Stimulated activated naive B cell treated with anti-CD40 and anti-IgM and Interleukin-4, amounts not matched to agents 10 μg/mL and 1 μg/mL and 100 μg/mL, for 72 hours (primary cell): ENCODE measurements around the gene CRLF1.

Source experiments
- ATAC-seq, 2 donors: fragments of 150-1000 bp; cut with Tn5 transposase; replicated peaks; 2 replicates each; pipeline ENCODE4 v1.10.0; 2021; ENCODE audit warnings: moderate library complexity in 1 of 2
- DNase-seq: peaks from one replicate; pipeline ENCODE4 v3.0.0; 2021
- H3K27ac Mint-ChIP-seq: one replicate; pipeline ENCODE4 v1.8.0; 2022; ENCODE audit warnings: mild to moderate bottlenecking, mixed read lengths
- H3K27me3 Mint-ChIP-seq, 2 donors: one replicate each; pipeline ENCODE4 v1.8.0; 2022; ENCODE audit warnings: mixed read lengths in 2 of 2
- H3K36me3 Mint-ChIP-seq, 2 donors: one replicate each; pipeline ENCODE4 v1.8.0; 2022; ENCODE audit warnings: mixed read lengths in 2 of 2, mild to moderate bottlenecking in 1 of 2
- H3K4me1 Mint-ChIP-seq, 2 donors: one replicate each; pipeline ENCODE4 v1.8.0; 2022; ENCODE audit warnings: mixed read lengths in 2 of 2, mild to moderate bottlenecking in 1 of 2
- H3K4me3 Mint-ChIP-seq, 2 donors: one replicate each; pipeline ENCODE4 v1.8.0; 2022; ENCODE audit warnings: mild to moderate bottlenecking in 2 of 2, mixed read lengths in 2 of 2, moderate library complexity in 1 of 2
- H3K9me3 Mint-ChIP-seq, 2 donors: one replicate each; pipeline ENCODE4 v1.8.0; 2022; ENCODE audit warnings: mixed read lengths in 2 of 2, mild to moderate bottlenecking in 1 of 2

CRLF1 gene

DNA sequence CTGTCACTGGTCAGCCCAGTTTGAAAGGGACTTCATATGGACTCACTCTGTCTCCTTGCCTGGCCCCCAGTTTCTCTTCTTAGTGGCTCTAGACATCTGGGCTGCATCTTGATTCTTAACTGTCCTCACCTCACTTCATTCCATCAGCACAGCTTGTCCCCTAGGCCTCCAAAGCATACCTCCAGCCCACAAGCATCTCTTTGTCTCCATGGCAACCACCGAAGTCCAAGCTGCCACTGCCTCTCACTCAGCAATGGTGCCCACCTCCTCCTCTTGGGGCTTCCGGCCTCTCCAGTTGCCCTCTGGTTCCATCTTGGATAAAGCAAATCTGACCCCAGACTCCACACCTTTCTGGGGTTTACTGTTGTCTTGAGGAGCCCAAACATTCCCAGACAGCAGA is 20.3 kb upstream of the CRLF1 start:
- no peak overlapping the region for H3K27ac Mint-ChIP-seq
- peaks cover 0 to 2% of the 10 kb centered on the region in 2 donors for H3K4me1 Mint-ChIP-seq
- no peak for ATAC-seq
- DNase-seq: no peak
- no peak overlapping the region for H3K4me3 Mint-ChIP-seq
- peaks cover 11 to 28% of the 10 kb centered on the region in 2 donors for H3K27me3 Mint-ChIP-seq
- peaks cover 0 to 3% of the 10 kb centered on the region in 2 donors for H3K9me3 Mint-ChIP-seq
- peaks cover 0 to 2% of the 10 kb centered on the region in 2 donors for H3K36me3 Mint-ChIP-seq

DNA sequence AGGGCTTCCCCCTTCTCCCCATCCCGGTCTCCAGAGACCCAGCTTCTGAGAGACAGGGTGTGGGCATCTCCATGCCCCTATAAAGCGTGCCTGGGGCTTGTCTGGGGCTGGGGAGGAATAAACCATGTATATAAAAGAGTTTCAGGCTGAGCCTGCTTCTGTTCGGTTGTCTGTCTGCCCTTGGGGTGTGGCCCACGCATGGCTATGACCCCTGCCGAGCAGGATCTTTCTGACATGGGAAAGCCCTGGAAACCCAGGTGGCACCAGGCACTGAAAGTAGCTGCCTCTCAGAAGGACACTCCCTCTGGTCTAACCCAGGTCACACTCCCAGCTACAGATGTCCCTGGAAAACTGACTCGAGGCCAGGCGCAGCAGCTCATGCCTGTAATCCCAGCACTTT is 14.3 kb upstream of the CRLF1 start:
- no peaks in the 10 kb centered on the region for H3K4me1 Mint-ChIP-seq
- DNase-seq (no peak), ATAC-seq (no peak)
- H3K9me3 Mint-ChIP-seq: no peaks in the 10 kb centered on the region
- H3K4me3 Mint-ChIP-seq: no peak overlapping the region
- no peak overlapping the region for H3K27ac Mint-ChIP-seq
- H3K27me3 Mint-ChIP-seq: peaks cover 33 to 41% of the 10 kb centered on the region in 2 donors
- no peaks in the 10 kb centered on the region for H3K36me3 Mint-ChIP-seq

DNA sequence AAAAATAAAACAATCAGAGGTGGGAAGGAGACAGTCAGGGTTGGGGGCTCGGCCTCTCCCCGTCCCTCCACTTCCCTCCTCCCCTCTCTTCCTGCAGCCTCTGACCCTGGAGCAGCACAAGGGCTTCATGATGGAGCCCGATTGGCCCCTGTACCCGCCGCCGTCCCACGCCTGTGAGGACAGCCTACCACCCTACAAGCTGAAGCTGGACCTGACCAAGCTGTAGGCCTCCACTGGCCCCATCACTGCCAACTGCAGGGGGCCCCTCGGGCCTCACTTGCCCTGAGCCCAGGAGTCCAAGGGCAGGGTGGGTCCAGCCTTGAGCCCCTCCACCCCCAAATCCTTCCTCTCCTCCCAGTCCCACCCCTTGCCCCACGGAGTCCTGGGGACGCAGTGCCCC is 13.7 kb upstream of the CRLF1 start:
- H3K4me1 Mint-ChIP-seq: no peaks in the 10 kb centered on the region
- H3K36me3 Mint-ChIP-seq: no peaks in the 10 kb centered on the region
- no peak for DNase-seq
- H3K9me3 Mint-ChIP-seq: no peaks in the 10 kb centered on the region
- H3K27ac Mint-ChIP-seq: no peak overlapping the region
- no peak for ATAC-seq
- no peak overlapping the region for H3K4me3 Mint-ChIP-seq
- H3K27me3 Mint-ChIP-seq: peaks cover 36 to 46% of the 10 kb centered on the region in 2 donors

DNA sequence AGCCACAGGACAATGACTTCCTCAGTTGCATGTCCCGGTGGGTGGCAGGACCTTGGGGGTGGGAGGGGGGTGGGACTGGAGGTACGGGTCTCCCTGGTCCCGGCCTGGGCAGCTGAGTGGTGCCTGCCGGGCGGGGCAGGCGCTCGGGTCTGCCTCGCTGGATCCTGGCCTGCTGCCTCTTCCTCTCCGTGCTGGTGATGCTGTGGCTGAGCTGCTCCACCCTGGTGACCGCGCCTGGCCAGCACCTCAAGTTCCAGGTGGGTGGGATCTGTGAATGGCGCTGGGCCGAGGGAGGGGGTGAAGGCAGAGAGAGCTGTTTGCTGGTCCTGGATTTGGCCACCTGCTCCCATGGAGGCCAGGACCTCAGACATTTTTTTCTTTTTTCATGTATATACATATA is 11.6 kb upstream of the CRLF1 start:
- Mint-ChIP-seq H3K27me3 (peaks cover 57 to 65% of the 10 kb centered on the region in 2 donors), H3K36me3 (no peaks in the 10 kb centered on the region), H3K4me3 (no peak overlapping the region), H3K27ac (no peak overlapping the region), H3K9me3 (no peaks in the 10 kb centered on the region), H3K4me1 (peaks cover 6 to 8% of the 10 kb centered on the region in 2 donors)
- DNase-seq: no peak
- ATAC-seq: no peak

DNA sequence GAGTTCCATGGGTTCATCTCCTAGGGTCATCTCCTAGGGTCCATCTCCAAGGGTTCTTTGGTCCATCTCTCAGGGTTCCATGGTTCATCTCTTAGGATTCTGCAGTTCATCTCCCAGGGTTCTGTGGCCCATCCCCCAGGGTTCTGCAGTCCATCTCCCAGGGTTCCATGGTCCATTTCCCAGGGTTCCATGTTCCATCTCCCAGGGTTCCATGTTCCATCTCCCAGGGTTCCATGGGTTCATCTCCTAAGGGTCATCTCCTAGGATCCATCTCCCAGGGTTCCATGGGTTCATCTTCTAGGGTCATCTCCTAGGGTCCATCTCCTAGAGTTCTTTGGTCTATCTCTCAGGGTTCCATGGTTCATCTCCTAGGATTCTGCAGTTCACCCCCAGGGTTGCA is 11.0 kb upstream of the CRLF1 start:
- ATAC-seq (no peak), DNase-seq (no peak)
- peaks cover 59 to 64% of the 10 kb centered on the region in 2 donors for H3K27me3 Mint-ChIP-seq
- H3K9me3 Mint-ChIP-seq: no peaks in the 10 kb centered on the region
- no peak overlapping the region for H3K4me3 Mint-ChIP-seq
- no peak overlapping the region for H3K27ac Mint-ChIP-seq
- H3K4me1 Mint-ChIP-seq: peaks cover 7 to 13% of the 10 kb centered on the region in 2 donors
- no peaks in the 10 kb centered on the region for H3K36me3 Mint-ChIP-seq

DNA sequence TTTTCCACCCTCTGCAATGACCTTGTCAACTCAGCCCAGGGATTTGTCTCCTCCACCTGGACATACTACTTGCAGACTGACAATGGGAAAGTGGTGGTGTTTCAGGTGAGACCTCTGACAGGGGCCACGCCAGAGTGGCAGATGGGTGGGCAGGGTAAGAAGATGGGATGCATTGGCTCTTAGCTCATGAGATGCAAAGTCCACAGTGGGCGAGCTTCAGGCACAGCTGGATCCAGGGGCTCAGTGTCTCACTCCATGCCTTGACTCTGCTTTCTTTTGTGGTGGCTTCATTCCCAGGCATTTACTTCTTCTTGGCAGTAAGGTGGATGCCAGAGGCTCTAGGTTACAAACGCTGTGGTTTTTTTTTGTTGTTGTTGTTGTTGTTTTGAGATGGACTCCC is 9.4 kb upstream of the CRLF1 start:
- H3K9me3 Mint-ChIP-seq: no peaks in the 10 kb centered on the region
- no peak overlapping the region for H3K4me3 Mint-ChIP-seq
- H3K36me3 Mint-ChIP-seq: no peaks in the 10 kb centered on the region
- H3K27ac Mint-ChIP-seq: no peak overlapping the region
- peaks cover 66 to 73% of the 10 kb centered on the region in 2 donors for H3K27me3 Mint-ChIP-seq
- DNase-seq: no peak
- H3K4me1 Mint-ChIP-seq: peaks cover 16 to 24% of the 10 kb centered on the region in 2 donors
- ATAC-seq: no peak

DNA sequence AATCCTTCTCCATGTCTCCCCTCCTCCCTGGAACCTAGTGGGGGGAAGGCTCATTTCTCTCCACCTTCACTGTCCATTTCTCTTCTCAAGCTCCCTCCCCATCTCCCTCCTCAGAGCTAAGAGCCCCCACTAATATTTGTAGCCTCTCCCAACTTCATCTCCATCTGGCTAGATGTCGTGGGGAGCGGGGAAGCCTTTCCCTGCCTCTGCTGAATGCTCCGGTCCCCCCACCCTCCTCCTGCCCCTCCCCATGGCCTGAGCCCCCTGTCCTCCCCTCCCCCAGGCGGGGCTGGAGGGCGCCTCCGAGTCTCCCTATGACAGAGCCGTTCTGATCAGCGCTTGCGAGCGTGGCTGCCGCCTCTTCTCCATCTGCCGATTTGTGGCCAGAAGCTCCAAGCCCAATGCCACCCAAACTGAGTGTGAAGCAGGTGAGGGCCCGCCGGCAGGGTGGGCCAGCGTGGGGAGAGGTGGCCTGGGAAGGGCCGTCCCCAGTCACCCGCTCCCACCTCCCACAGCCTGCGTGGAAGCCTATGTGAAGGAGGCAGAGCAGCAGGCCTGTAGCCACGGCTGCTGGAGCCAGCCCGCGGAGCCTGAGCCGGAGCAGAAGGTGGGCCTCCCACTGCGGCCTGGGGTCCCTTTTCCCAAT is 7.1 kb upstream of the CRLF1 start:
- DNase-seq (no peak), ATAC-seq (peak in 1 of 2 donors; percentile 19)
- Mint-ChIP-seq H3K27me3 (peaks cover 82 to 87% of the 10 kb centered on the region in 2 donors), H3K36me3 (no peaks in the 10 kb centered on the region), H3K4me1 (peaks cover 18 to 28% of the 10 kb centered on the region in 2 donors), H3K9me3 (no peaks in the 10 kb centered on the region), H3K4me3 (peak overlapping the region; percentile 62 to 78), H3K27ac (peak overlapping the region; percentile 72)

DNA sequence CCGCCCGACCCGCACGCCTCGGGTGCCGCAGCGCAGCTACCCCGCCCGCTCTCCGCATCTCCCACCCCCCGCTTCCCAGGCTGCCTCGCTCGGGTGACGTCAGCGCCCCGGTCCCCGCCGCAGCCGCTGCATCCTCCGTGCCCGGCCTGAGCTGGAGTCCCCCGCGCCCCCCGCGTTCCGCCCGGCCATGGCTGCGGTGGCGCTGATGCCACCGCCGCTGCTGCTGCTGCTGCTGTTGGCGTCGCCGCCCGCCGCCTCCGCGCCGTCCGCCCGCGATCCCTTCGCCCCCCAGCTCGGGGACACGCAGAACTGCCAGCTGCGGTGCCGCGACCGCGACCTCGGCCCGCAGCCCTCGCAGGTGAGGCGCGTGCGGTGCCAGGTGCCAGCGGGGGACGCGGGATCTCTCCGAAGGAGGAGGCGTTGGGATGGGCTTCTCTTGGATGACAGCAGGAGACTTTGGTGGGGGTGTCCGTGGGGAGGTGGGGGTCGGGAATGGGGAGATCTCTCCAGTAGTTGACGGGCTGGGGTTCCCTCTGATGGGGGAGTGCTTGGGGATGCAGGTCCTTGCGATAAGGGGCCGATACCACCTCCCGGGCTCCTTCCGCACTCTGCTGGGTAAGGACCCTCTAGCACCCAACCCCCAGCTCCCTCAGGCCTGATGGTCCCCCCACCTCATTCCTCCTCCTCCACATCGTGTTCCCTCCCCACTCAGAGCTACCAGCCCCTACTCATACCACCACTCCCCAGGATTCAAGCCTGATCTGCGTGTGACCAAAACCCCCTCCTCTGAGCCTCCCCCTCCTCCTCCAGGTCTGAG is 6.4 kb upstream of the CRLF1 start, which contains the start of gene TMEM59L:
Gene TMEM59L (plus strand): TSS at position 99 of the 817 bp plus-strand sequence. CDS start 89 bp downstream, at position 188.
- no peak for DNase-seq
- H3K4me1 Mint-ChIP-seq: peaks cover 19 to 30% of the 10 kb centered on the region in 2 donors
- peak; percentile 36 to 49 for ATAC-seq
- H3K27me3 Mint-ChIP-seq: peaks cover 84 to 94% of the 10 kb centered on the region in 2 donors
- no peaks in the 10 kb centered on the region for H3K36me3 Mint-ChIP-seq
- peak within 1 kb of the TSS; percentile 72 for H3K27ac Mint-ChIP-seq
- no peaks in the 10 kb centered on the region for H3K9me3 Mint-ChIP-seq
- H3K4me3 Mint-ChIP-seq: peak within 1 kb of the TSS; percentile 78 to 82

DNA sequence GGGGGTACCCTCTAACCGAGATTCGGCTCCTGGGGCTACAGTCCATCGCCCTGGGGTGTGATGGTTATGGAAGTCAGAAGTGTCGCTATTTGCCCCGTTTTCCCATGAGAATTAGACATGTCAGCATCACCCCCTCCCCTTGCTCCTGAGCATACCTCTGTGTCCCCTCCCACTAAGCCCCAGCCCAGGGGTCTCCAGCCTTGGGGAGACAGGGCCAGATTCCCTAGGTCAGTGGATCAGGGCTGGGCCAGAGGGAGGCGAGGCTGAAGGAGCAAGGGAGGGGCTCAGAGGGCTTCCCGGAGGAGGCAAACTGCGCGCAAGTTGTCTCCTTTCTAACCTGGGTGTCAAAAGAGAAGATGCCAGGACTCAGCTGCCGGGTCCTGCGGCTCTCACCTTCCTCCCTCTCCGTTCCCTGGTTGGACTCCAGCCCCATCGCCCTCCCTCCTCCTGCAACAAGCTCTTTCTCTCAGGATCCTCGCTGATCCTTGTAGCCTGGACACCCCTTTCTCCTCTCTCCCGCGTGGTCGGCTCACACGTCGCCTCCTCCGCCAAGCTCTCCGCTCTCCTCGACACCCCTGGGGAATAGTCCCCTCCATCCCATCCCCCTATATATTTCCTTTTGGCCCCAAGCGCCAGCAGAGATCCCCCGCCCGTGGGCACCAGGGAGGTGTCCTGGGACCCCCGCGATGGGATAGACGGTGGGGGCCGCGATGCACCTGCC is 5.6 kb upstream of the CRLF1 start:
- Mint-ChIP-seq H3K27ac (peak overlapping the region; percentile 47), H3K4me1 (peaks cover 22 to 38% of the 10 kb centered on the region in 2 donors), H3K9me3 (no peaks in the 10 kb centered on the region), H3K27me3 (peaks cover 84 to 94% of the 10 kb centered on the region in 2 donors), H3K4me3 (peak overlapping the region; percentile 78 to 82), H3K36me3 (no peaks in the 10 kb centered on the region)
- DNase-seq (no peak), ATAC-seq (peak in 1 of 2 donors; percentile 33)

DNA sequence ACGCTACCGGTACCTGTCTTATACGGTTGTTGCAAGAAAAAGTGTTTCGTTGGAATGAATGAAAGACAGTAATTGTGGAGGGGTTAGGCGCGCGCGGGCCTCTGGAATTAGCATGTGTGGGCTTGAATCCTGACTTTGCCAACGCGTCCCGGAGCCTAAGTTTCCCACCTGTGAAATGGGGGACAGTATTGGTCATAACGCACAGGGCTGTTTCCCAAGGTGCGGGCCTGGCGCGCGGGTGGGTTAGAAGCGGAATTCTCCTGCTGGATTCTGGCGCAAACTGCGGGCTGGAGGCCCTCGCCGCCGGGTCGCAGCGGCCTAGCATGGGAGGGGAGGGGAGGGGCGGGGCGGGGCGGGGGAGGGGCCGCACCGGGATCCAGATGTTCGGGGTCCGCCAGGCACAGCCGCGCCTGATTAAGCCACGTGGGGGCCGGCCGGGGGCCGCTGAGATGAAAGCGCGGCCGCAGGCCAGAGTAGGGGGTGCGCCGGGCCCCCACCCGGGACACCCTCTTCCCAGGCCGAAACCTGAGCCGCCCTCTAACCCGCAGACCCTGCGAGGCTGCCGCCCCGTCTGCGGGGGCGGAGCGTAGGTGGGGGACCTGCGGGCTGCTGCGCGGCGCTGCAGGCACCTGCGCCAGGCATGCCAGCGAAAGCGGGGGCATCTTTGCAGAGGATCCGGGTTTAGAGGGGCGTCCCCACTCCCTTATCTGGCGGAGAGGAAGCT is 4.9 kb upstream of the CRLF1 start:
- no peaks in the 10 kb centered on the region for H3K9me3 Mint-ChIP-seq
- H3K27me3 Mint-ChIP-seq: peaks cover 82 to 91% of the 10 kb centered on the region in 2 donors
- peaks cover 22 to 42% of the 10 kb centered on the region in 2 donors for H3K4me1 Mint-ChIP-seq
- DNase-seq: no peak
- ATAC-seq: peak in 1 of 2 donors; percentile 35
- H3K36me3 Mint-ChIP-seq: no peaks in the 10 kb centered on the region
- peak overlapping the region; percentile 84 for H3K27ac Mint-ChIP-seq
- H3K4me3 Mint-ChIP-seq: peak overlapping the region; percentile 78 to 82

DNA sequence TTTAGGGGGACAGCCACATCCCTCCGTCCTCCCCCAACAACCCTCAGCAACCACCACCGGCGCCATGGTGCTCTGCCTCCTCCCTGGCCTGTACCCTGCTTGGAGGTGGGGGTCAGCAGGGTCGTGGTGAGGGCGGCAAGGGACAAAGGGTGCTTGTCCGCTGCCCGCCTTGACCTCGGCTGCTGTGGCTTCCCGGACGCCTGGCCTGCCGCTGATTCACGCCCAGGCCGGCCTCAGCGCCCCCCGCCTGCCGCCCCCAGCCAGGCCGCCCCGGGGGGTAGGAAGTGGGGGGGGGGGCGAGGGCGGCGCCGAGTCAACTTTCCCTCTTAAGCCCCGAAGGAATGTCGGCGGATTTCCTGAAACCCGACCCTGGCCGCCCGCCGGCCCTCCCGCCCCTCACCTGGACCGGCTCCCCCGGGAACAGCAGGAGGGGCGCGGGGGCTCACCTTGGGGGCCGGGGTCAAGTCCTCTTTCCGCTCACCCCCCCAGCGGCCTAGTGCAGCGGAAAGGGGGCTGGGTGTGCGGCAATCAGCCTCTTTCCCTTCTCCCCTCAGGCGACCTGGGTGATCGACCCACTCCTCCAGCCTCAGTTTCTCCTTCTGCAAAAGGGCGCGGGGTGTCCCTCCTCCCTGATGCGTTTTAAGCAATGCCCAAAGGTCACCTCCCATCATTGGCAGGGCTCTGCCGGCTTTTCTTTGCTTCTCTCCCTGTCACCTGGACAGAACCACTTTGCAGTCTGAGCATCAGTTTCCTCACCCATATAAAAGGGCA is 4.1 kb upstream of the CRLF1 start:
- H3K36me3 Mint-ChIP-seq: no peaks in the 10 kb centered on the region
- ATAC-seq (no peak), DNase-seq (no peak)
- peaks cover 74 to 84% of the 10 kb centered on the region in 2 donors for H3K27me3 Mint-ChIP-seq
- H3K4me1 Mint-ChIP-seq: peaks cover 22 to 42% of the 10 kb centered on the region in 2 donors
- no peaks in the 10 kb centered on the region for H3K9me3 Mint-ChIP-seq
- H3K27ac Mint-ChIP-seq: peak overlapping the region; percentile 84
- peak overlapping the region; percentile 16 to 53 for H3K4me3 Mint-ChIP-seq

DNA sequence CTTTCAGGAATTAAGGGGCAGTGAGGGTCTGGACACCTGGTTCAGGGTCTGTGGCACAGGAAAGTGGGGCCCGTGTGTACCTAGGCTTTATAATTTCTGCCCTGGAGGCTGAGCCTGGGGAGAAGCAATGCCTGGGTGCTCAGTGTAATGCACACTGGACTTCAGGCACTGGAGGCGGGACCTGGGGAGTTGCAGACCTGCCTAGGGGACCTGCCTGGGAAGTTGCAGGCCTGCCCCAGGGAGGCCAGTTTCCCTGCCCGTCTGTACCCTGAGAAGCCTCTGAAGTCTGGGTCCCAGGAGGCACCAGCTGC is 3.6 kb upstream of the CRLF1 start:
- no peak overlapping the region for H3K27ac Mint-ChIP-seq
- ATAC-seq (no peak), DNase-seq (no peak)
- H3K4me3 Mint-ChIP-seq: peak overlapping the region in 1 of 2 donors; percentile 16
- peaks cover 76 to 84% of the 10 kb centered on the region in 2 donors for H3K27me3 Mint-ChIP-seq
- H3K36me3 Mint-ChIP-seq: no peaks in the 10 kb centered on the region
- H3K9me3 Mint-ChIP-seq: no peaks in the 10 kb centered on the region
- peaks cover 25 to 46% of the 10 kb centered on the region in 2 donors for H3K4me1 Mint-ChIP-seq

DNA sequence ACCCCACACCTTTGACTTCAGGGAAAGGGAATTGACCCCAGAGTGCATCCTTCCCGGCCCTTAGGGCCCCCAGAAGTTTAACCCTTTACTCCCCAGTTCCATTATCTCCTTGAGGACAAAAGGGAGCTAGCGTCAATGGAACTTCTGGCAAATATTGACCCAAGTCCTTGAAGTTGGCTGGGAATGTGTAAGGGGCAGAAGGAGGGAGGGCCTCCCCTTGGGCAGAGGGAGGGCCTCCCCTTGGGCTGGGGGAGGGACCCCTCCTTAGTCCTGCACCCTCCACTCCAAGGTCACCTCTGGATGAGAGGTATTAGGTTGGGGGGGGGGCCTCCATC is 3.1 kb upstream of the CRLF1 start:
- Mint-ChIP-seq H3K9me3 (no peaks in the 10 kb centered on the region), H3K36me3 (no peaks in the 10 kb centered on the region), H3K27ac (no peak overlapping the region), H3K4me1 (peaks cover 26 to 50% of the 10 kb centered on the region in 2 donors), H3K4me3 (no peak overlapping the region), H3K27me3 (peaks cover 76 to 84% of the 10 kb centered on the region in 2 donors)
- ATAC-seq: no peak
- no peak for DNase-seq
